Hepatocyte (in vitro differentiated cells): Measurements from ENCODE around the gene KIAA1549. TPM values are rescaled to one million over a fixed set of nuclear protein-coding genes. Genes with fewer than 3 reads are reported as not detected.

Source experiments
- DNase-seq: peaks from one replicate; pipeline ENCODE4 v3.0.0-alpha.2; 2016; ENCODE audit warnings: low spot score
- H2AFZ ChIP-seq: fragments of 200-600 bp; sonication (generic); 2 replicates; pipeline ENCODE4 v1.6.0; 2016; ENCODE audit warnings: antibody characterized with exemption, mild to moderate bottlenecking
- H3K27ac ChIP-seq: fragments of 200-600 bp; sonication (generic); 2 replicates; pipeline ENCODE4 v1.5.1; 2016; ENCODE audit warnings: mild to moderate bottlenecking
- H3K27me3 ChIP-seq: fragments of 200-600 bp; sonication (generic); 2 replicates; pipeline ENCODE4 v1.6.1; 2016
- H3K36me3 ChIP-seq: fragments of 200-600 bp; sonication (generic); replicated peaks from 2 replicates; pipeline ENCODE4 v1.5.1; 2016; ENCODE audit warnings: low read depth; ENCODE audit not compliant: insufficient read depth
- H3K4me1 ChIP-seq: fragments of 200-600 bp; sonication (generic); 2 replicates; pipeline ENCODE4 v1.5.1; 2016; ENCODE audit warnings: mild to moderate bottlenecking, moderate library complexity; ENCODE audit not compliant: insufficient read depth
- H3K4me2 ChIP-seq: fragments of 200-600 bp; sonication (generic); 2 replicates; pipeline ENCODE4 v1.6.0; 2016
- H3K4me3 ChIP-seq: fragments of 200-600 bp; sonication (generic); 2 replicates; pipeline ENCODE4 v1.5.1; 2016; ENCODE audit warnings: mild to moderate bottlenecking
- H3K79me2 ChIP-seq: fragments of 200-600 bp; sonication (generic); 2 replicates; pipeline ENCODE4 v1.6.0; 2017; ENCODE audit warnings: mild to moderate bottlenecking
- H3K9me2 ChIP-seq: fragments of 200-600 bp; sonication (generic); replicated peaks from 2 replicates; pipeline ENCODE4 v1.6.0; 2017; ENCODE audit warnings: mild to moderate bottlenecking; ENCODE audit not compliant: insufficient read depth
- H3K9me3 ChIP-seq: fragments of 200-600 bp; sonication (generic); 2 replicates; pipeline ENCODE4 v1.5.1; 2016; ENCODE audit warnings: low read depth, mild to moderate bottlenecking
- H4K20me1 ChIP-seq: fragments of 200-600 bp; sonication (generic); 2 replicates; pipeline ENCODE4 v1.6.0; 2016; ENCODE audit warnings: mild to moderate bottlenecking; ENCODE audit not compliant: insufficient read depth, poor library complexity, severe bottlenecking
- EZH2 ChIP-seq: fragments of 200-600 bp; sonication (generic); IDR thresholded peaks from 2 replicates; pipeline ENCODE4 v1.6.1; 2016; ENCODE audit warnings: antibody characterized with exemption, mild to moderate bottlenecking, borderline replicate concordance
- EZH2phosphoT487 ChIP-seq: fragments of 200-600 bp; sonication (generic); IDR thresholded peaks from one replicate; pipeline ENCODE4 v1.6.1; 2018; ENCODE audit warnings: antibody characterized with exemption, mild to moderate bottlenecking, low read depth, moderate library complexity; ENCODE audit not compliant: unreplicated experiment, severe bottlenecking
- WGBS: methylation state at CpG from one replicate; pipeline ENCODE4 v1.1.6; 2016; ENCODE audit warnings: low lambda C conversion rate; ENCODE audit errors: missing lambda C conversion rate; 5-methylcytosine and 5-hydroxymethylcytosine counted together
- polyA plus RNA-seq: library from polyadenylated mRNA; unstranded; fragments of >200 nt; fragmentation: Nextera tagmentation; extraction: Ambion mirVana; gene quantifications from 2 replicates; pipeline ENCODE4 v1.2.1, GENCODE V29; 2016
- total RNA-seq: library from RNA; depleted of rRNA; stranded (reverse); fragments of >200 nt; gene quantifications from 2 replicates; pipeline ENCODE4 v1.2.3, GENCODE V29; 2014
- TF ChIP-seq, protein P1 (sequence below): fragments of 200-600 bp; sonication (generic); IDR thresholded peaks from 2 replicates; pipeline ENCODE4 v1.5.1; 2016; ENCODE audit warnings: antibody characterized with exemption, mild to moderate bottlenecking; ENCODE audit not compliant: poor library complexity

The KIAA1549 gene
- total and polyA plus RNA-seq, 2 experiments from 2014 or later, result 3.4 to 7.3 TPM

DNA sequence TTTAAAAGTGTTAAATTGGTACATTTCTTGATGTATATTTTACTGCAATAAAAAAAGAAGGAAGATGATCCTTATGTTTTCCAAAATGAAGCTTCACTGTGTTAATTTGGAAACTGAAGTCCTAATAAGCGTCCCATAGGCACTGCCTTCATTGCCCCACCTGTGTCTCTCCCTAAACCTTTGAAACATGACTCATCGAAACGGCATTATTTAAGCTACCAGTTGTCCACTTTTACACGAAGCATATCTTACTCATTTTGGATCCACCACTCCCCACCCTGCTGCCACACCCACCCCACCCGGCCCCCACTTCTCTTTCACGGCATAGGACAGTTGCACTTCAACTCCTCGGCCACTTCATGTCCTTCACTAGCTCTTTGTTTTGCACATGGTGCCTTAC, 85.5 kb downstream of the KIAA1549 start:
- TF ChIP-seq, protein P1, sequence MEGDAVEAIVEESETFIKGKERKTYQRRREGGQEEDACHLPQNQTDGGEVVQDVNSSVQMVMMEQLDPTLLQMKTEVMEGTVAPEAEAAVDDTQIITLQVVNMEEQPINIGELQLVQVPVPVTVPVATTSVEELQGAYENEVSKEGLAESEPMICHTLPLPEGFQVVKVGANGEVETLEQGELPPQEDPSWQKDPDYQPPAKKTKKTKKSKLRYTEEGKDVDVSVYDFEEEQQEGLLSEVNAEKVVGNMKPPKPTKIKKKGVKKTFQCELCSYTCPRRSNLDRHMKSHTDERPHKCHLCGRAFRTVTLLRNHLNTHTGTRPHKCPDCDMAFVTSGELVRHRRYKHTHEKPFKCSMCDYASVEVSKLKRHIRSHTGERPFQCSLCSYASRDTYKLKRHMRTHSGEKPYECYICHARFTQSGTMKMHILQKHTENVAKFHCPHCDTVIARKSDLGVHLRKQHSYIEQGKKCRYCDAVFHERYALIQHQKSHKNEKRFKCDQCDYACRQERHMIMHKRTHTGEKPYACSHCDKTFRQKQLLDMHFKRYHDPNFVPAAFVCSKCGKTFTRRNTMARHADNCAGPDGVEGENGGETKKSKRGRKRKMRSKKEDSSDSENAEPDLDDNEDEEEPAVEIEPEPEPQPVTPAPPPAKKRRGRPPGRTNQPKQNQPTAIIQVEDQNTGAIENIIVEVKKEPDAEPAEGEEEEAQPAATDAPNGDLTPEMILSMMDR, result no peak
- TF ChIP-seq EZH2phosphoT487, result no peak
- no peak for TF ChIP-seq EZH2
- Histone ChIP-seq H3K27me3 (no peaks in the 10 kb centered on the region), H2AFZ (no peak overlapping the region), H3K79me2 (no peaks in the 10 kb centered on the region), H4K20me1 (no peaks in the 10 kb centered on the region), H3K4me1 (peaks cover 6% of the 10 kb centered on the region), H3K9me2 (no peaks in the 10 kb centered on the region), H3K4me3 (no peak overlapping the region), H3K4me2 (no peak overlapping the region), H3K9me3 (no peaks in the 10 kb centered on the region), H3K36me3 (no peaks in the 10 kb centered on the region), H3K27ac (no peak overlapping the region)
- DNase-seq, result no peak
- WGBS, result 93% methylated on average over 7 of the region's 7 CpGs

GRCh38 chr7:138893258-138893657, 87.9 kb downstream of the KIAA1549 start:
- TF ChIP-seq EZH2phosphoT487 (no peak), EZH2 (no peak)
- TF ChIP-seq, protein P1, result no peak
- DNase-seq, result no peak
- H3K4me3 ChIP-seq, result no peak overlapping the region
- WGBS, result 95% methylated on average over 4 of the region's 4 CpGs
- H2AFZ ChIP-seq, result no peak overlapping the region
- H3K9me3 ChIP-seq, result no peaks in the 10 kb centered on the region
- no peaks in the 10 kb centered on the region for H3K79me2 ChIP-seq
- H3K9me2 ChIP-seq, result no peaks in the 10 kb centered on the region
- H3K36me3 ChIP-seq, result no peaks in the 10 kb centered on the region
- H4K20me1 ChIP-seq, result no peaks in the 10 kb centered on the region
- no peak overlapping the region for H3K4me2 ChIP-seq
- peaks cover 16% of the 10 kb centered on the region for H3K4me1 ChIP-seq
- H3K27me3 ChIP-seq, result no peaks in the 10 kb centered on the region
- H3K27ac ChIP-seq, result no peak overlapping the region

GRCh38 chr7:138892812-138893211, 88.4 kb downstream of the KIAA1549 start:
- WGBS, result 66% methylated on average over 5 of the region's 5 CpGs
- H3K4me2 ChIP-seq, result no peak overlapping the region
- no peak overlapping the region for H2AFZ ChIP-seq
- TF ChIP-seq EZH2phosphoT487 (no peak), EZH2 (no peak)
- TF ChIP-seq, protein P1, result no peak
- H3K4me3 ChIP-seq, result no peak overlapping the region
- H3K27me3 ChIP-seq, result no peaks in the 10 kb centered on the region
- peaks cover 16% of the 10 kb centered on the region for H3K4me1 ChIP-seq
- no peak for DNase-seq
- H3K27ac ChIP-seq, result no peak overlapping the region
- no peaks in the 10 kb centered on the region for H3K79me2 ChIP-seq
- no peaks in the 10 kb centered on the region for H3K9me2 ChIP-seq
- no peaks in the 10 kb centered on the region for H3K36me3 ChIP-seq
- no peaks in the 10 kb centered on the region for H3K9me3 ChIP-seq
- H4K20me1 ChIP-seq, result no peaks in the 10 kb centered on the region
